GM12891 (cell line): ENCODE results near the gene PSD.
A peak's percentile ranks its signal among the peaks of the same experiment; 100 is the strongest.

Experiments used
- DNase-seq: peaks from one replicate; pipeline ENCODE4 v3.0.0; 2011; ENCODE audit warnings: low spot score; ENCODE audit not compliant: insufficient read length
- FAIRE-seq: peaks from 2 replicates; lab custom pipeline; 2011; peaks lifted over from hg19 to GRCh38; lab: Jason Lieb, UNC
- PAX5 ChIP-seq: IDR thresholded peaks from 2 replicates; pipeline ENCODE4 v1.6.1; 2011; ENCODE audit warnings: low read length, moderate library complexity, mild to moderate bottlenecking; ENCODE audit not compliant: insufficient read depth, severe bottlenecking
- POLR2A ChIP-seq: IDR thresholded peaks from 2 replicates; pipeline ENCODE4 v1.6.1; 2011; ENCODE audit warnings: low read depth, low read length, control low read depth
- POLR2AphosphoS5 ChIP-seq: IDR thresholded peaks from 2 replicates; pipeline ENCODE4 v1.6.1; 2011; ENCODE audit warnings: low read depth, low read length, control low read depth
- POU2F2 ChIP-seq: IDR thresholded peaks from 2 replicates; pipeline ENCODE4 v1.6.1; 2011; ENCODE audit warnings: low read depth, mild to moderate bottlenecking, control low read depth, low read length, moderate library complexity
- SPI1 ChIP-seq: IDR thresholded peaks from 2 replicates; pipeline ENCODE4 v1.6.1; 2011; ENCODE audit warnings: low read depth, low read length, control low read depth
- TAF1 ChIP-seq: IDR thresholded peaks from 2 replicates; pipeline ENCODE4 v1.6.1; 2011; ENCODE audit warnings: low read depth, low read length, control low read depth

PSD gene

DNA sequence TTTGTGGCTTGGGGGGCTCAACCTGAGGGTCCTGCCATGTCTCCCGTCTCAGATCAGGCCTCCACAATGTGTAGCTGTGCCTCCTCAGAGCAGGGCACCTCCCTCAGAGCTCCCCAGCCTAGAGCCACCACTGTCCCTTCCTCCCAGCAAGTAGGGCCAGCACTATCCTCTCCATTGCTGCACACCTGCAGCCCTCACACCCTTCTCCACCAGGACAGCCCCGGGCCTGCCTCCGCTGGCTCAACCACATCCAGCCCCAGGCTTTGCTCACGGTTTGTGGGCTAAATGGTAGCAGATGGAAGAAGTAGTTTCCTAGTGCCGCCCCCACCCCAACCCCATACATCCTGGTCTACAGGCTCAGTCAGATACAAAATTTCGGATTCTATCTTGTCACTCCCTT, 13.0 kb downstream of the PSD start:
- FAIRE-seq (no peak), DNase-seq (no peak)
- TF ChIP-seq POLR2AphosphoS5: peak; percentile 72; the same call in 1 of the 2 replicates
- no peak for TF ChIP-seq SPI1
- TF ChIP-seq TAF1: 0 out of 2 replicates have a peak, but pooled peaks have one; percentile 0
- TF ChIP-seq POU2F2: no peak
- TF ChIP-seq POLR2A: no peak; the same call in none of the 2 replicates

DNA sequence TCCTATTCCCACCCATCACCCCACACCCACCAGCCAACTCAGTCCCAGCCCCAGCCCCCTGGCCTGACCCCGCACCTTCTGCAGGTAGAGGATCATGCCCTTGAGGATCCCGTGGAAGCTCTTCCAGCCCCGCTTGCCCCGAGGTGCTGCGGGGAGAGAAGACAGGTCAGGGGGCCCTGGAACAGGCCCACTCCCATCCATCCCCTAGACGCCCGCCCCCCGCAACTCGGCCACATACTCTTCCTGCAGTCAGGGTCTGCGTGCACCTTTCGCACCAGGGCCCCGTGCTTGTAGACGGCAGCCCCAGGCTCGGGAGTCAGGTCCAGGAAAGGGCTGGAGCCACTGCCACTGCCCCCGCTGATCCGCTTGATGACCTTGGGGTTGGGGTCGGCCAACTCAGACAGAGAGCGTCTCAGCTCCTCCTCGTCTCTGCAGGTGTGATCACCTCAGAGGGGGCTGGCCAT, 13.4 kb downstream of the PSD start:
- DNase-seq (no peak), FAIRE-seq (no peak)
- peak; percentile 19 for TF ChIP-seq POLR2A
- TF ChIP-seq POU2F2: no peak
- no peak for TF ChIP-seq PAX5
- no peak for TF ChIP-seq TAF1
- peak; percentile 78 for TF ChIP-seq POLR2AphosphoS5
- no peak for TF ChIP-seq SPI1

GRCh38 chr10:102404361-102405107, 14.1 kb downstream of the PSD start:
- no peak for FAIRE-seq
- no peak for TF ChIP-seq TAF1
- peak; percentile 70 for TF ChIP-seq POLR2A
- TF ChIP-seq POLR2AphosphoS5: 0 out of 2 replicates have a peak, but pooled peaks have one; percentile 17
- 0 out of 2 replicates have a peak, but pooled peaks have one; percentile 37 for TF ChIP-seq POU2F2
- no peak for DNase-seq

GRCh38 chr10:102403115-102403514, 15.5 kb downstream of the PSD start:
- TF ChIP-seq PAX5: no peak
- no peak for TF ChIP-seq SPI1
- no peak for TF ChIP-seq POLR2AphosphoS5
- no peak for TF ChIP-seq POLR2A
- TF ChIP-seq TAF1: no peak
- no peak for TF ChIP-seq POU2F2
- FAIRE-seq (no peak), DNase-seq (no peak)

GRCh38 chr10:102402512-102402896, 16.1 kb downstream of the PSD start:
- TF ChIP-seq POLR2AphosphoS5 (no peak), POLR2A (no peak), TAF1 (no peak), POU2F2 (no peak)
- DNase-seq: no peak
- FAIRE-seq: no peak

- no peak for FAIRE-seq
- no peak for DNase-seq
- no peak for TF ChIP-seq POLR2AphosphoS5
- TF ChIP-seq POU2F2: no peak
- TF ChIP-seq PAX5: no peak
- no peak for TF ChIP-seq POLR2A
- TF ChIP-seq TAF1: no peak
- TF ChIP-seq SPI1: no peak
Observed at GRCh38 chr10:102401735-102402511, 16.7 kb downstream of the PSD start.

- DNase-seq (no peak), FAIRE-seq (no peak)
- TF ChIP-seq POU2F2 (no peak), POLR2AphosphoS5 (no peak), SPI1 (no peak), PAX5 (no peak), POLR2A (no peak), TAF1 (no peak)
Observed at GRCh38 chr10:102401342-102401654, 17.3 kb downstream of the PSD start.

- TF ChIP-seq SPI1: no peak
- TF ChIP-seq TAF1: no peak
- DNase-seq: no peak
- no peak for FAIRE-seq
Observed at GRCh38 chr10:102400598-102401341, 17.8 kb downstream of the PSD start.

DNA sequence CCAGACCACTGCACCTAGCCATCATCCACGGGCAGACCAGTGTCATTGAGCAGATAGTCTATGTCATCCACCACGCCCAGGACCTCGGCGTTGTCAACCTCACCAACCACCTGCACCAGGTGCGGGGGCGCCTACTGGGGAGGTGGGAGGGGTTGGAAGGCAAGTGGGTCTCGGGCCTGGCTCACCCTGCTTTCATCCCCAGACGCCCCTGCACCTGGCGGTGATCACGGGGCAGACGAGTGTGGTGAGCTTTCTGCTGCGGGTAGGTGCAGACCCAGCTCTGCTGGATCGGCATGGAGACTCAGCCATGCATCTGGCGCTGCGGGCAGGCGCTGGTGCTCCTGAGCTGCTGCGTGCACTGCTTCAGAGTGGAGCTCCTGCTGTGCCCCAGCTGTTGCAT, 18.5 kb downstream of the PSD start:
- FAIRE-seq: no peak
- TF ChIP-seq TAF1 (no peak), POLR2AphosphoS5 (peak; percentile 12; the same call in 1 of the 2 replicates)
- DNase-seq: no peak
